Breast epithelium (tissue), 4 donors: ENCODE data around the gene ZNF205. TPM values are rescaled to one million over a fixed set of nuclear protein-coding genes. Genes with fewer than 3 reads are reported as not detected.

Experiments
- DNase-seq, 2 donors: peaks; one replicate each; pipeline ENCODE4 v3.0.0-alpha.2; 2019; ENCODE audit warnings: low spot score in 2 of 2
- H3K27ac ChIP-seq, 2 donors: fragments of 200-600 bp; sonication (generic) in 1 of 2; one replicate each; pipeline ENCODE4 v1.5.1; 2016 to 2019; ENCODE audit warnings: mild to moderate bottlenecking in 1 of 2
- H3K27me3 ChIP-seq, 2 donors: fragments of 200-600 bp; sonication (generic) in 1 of 2; one replicate each; pipeline versions ENCODE4 v1.5.1 to v1.6.0; 2017 to 2019; ENCODE audit warnings: control low read depth in 1 of 2, mild to moderate bottlenecking in 1 of 2
- H3K36me3 ChIP-seq: fragments of 200-600 bp; one replicate; pipeline ENCODE4 v1.5.1; 2019
- H3K4me1 ChIP-seq, 2 donors: fragments of 200-600 bp; sonication (generic); one replicate each; pipeline ENCODE4 v1.5.1; 2016 to 2019; ENCODE audit warnings: control low read depth in 1 of 2
- H3K4me3 ChIP-seq, 3 donors: fragments of 200-600 bp; sonication (generic); 1 replicate in 2 of 3; 2 replicates in 1 of 3; pipeline ENCODE4 v1.5.1; 2016 to 2019; ENCODE audit warnings: mild to moderate bottlenecking in 3 of 3, moderate library complexity in 2 of 3
- H3K9me3 ChIP-seq, 2 donors: fragments of 200-600 bp; sonication (generic) in 1 of 2; one replicate each; pipeline ENCODE4 v1.5.1; 2016 to 2019; ENCODE audit warnings: control low read depth in 1 of 2
- POLR2A ChIP-seq: fragments of 450-650 bp; IDR thresholded peaks from one replicate; pipeline ENCODE4 v1.6.1; 2016; ENCODE audit warnings: antibody characterized with exemption, mild to moderate bottlenecking, moderate library complexity
- POLR2AphosphoS5 ChIP-seq, 3 donors: sonication (generic); formaldehyde crosslinking; IDR thresholded peaks; one replicate each; pipeline ENCODE4 v1.6.1; 2017; ENCODE audit warnings: antibody characterized with exemption in 3 of 3
- intact Hi-C: fragments of 100-400 bp; cut with DNase I; formaldehyde crosslinking; loops from one replicate; pipeline ENCODE4 v1.15.1; 2023; ENCODE audit warnings: low total_unique reads
- total RNA-seq, 3 donors: library from RNA; depleted of rRNA; stranded (reverse); fragments of >200 nt; gene quantifications; one replicate each; pipeline ENCODE4 v1.1.0, GENCODE V29; 2016
- TF ChIP-seq, protein P1 (sequence below), 3 donors: fragments of 450-650 bp; IDR thresholded peaks; one replicate each; pipeline ENCODE4 v1.5.1; 2016 to 2017; ENCODE audit warnings: antibody characterized with exemption in 3 of 3, mild to moderate bottlenecking in 3 of 3, moderate library complexity in 3 of 3

The ZNF205 gene
- total RNA-seq, 3 donors from 2014 or later: 12.5 to 18.9 (median 13.4) TPM

DNA sequence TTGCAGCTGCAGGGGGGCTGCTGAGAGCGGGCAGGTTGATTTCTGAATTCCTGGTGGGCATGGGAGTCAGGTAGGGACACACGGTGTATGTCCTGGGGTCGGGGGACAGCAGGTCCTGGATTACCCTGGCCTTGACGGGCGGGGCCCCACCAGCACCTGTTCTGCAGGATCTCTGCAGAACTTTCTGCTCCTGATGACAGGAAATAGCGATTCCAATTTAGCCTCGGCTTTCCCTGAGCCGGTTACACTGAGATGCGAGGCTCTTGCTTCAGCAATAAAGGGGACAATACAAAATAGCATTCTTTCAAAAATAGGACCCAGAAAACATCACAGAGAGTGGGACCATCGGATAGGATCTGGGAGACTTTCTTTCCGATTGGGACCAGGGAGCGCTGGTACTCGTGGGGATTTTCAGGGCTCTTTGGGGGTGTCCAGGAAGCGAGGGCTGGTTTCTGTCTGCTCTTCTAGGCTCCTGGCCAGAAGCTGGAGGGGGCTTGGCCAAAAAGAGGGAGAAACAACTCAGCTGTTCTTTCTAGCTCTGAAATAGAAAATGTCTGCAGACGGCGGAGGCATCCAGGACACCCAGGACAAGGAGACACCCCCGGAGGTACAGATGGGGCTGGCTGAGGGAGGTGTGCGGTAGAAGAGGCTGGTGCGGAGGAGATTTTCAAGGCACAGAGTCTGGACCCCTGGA lies 642 bp downstream of the ZNF205 start:
- no peaks in the 10 kb centered on the region for H3K9me3 ChIP-seq
- peak overlapping the region; percentile 68 to 78 for H3K27ac ChIP-seq
- H3K4me3 ChIP-seq: peak overlapping the region; percentile 71 to 94 (median 81)
- DNase-seq: no peak
- no peak for TF ChIP-seq POLR2AphosphoS5 (IDR thresholded peaks at IDR 0.05)
- TF ChIP-seq, protein P1, sequence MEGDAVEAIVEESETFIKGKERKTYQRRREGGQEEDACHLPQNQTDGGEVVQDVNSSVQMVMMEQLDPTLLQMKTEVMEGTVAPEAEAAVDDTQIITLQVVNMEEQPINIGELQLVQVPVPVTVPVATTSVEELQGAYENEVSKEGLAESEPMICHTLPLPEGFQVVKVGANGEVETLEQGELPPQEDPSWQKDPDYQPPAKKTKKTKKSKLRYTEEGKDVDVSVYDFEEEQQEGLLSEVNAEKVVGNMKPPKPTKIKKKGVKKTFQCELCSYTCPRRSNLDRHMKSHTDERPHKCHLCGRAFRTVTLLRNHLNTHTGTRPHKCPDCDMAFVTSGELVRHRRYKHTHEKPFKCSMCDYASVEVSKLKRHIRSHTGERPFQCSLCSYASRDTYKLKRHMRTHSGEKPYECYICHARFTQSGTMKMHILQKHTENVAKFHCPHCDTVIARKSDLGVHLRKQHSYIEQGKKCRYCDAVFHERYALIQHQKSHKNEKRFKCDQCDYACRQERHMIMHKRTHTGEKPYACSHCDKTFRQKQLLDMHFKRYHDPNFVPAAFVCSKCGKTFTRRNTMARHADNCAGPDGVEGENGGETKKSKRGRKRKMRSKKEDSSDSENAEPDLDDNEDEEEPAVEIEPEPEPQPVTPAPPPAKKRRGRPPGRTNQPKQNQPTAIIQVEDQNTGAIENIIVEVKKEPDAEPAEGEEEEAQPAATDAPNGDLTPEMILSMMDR (IDR thresholded peaks at IDR 0.05): no peak
- no peak for TF ChIP-seq POLR2A
- H3K27me3 ChIP-seq: no peaks in the 10 kb centered on the region
- no peaks in the 10 kb centered on the region for H3K36me3 ChIP-seq
- intact Hi-C loops: no loop called here
- peaks cover 3 to 15% of the 10 kb centered on the region in 2 donors for H3K4me1 ChIP-seq

DNA sequence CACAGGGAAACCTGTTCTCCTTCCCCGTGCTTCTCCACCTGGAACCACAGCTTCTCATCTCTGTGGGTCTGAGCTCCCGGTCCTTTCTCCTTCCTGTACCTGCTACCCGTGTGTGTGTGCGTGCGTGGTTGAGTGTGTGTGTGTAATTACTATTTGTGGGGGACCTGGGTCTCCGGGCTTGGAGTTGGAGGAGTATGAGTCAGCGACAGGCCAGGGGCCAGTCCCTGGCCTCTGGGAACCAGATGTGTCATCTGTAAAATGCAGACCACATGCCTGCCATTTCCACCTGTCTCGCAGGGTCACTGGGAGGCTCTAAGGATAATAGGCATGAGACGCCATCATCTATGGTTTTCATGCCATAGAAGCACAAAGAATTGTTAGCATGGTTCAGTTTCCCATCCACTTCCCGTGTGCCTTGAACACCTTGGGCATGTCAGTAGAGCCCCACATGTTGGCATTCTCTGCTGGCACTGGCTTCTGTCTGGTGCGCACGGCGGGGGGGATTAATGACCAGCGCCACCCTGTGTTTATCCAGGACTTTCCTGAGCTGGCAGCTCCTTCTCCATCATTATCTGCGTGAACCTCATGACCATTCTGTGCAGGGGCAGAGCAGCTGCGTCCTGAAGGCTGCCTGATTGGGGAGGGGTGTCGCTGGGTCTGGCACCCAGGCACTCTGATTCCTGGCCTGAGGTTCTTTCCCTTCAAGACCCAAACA lies 1.5 kb downstream of the ZNF205 start:
- H3K9me3 ChIP-seq: no peaks in the 10 kb centered on the region
- H3K4me3 ChIP-seq: peak overlapping the region; percentile 71 to 94 (median 81)
- H3K36me3 ChIP-seq: no peaks in the 10 kb centered on the region
- TF ChIP-seq POLR2AphosphoS5 (IDR thresholded peaks at IDR 0.05) (no peak), POLR2A (no peak)
- TF ChIP-seq, protein P1 (IDR thresholded peaks at IDR 0.05): no peak
- DNase-seq: no peak
- H3K27ac ChIP-seq: no peak overlapping the region
- intact Hi-C loops: no loop called here
- H3K27me3 ChIP-seq: no peaks in the 10 kb centered on the region
- peaks cover 3 to 15% of the 10 kb centered on the region in 2 donors for H3K4me1 ChIP-seq

DNA sequence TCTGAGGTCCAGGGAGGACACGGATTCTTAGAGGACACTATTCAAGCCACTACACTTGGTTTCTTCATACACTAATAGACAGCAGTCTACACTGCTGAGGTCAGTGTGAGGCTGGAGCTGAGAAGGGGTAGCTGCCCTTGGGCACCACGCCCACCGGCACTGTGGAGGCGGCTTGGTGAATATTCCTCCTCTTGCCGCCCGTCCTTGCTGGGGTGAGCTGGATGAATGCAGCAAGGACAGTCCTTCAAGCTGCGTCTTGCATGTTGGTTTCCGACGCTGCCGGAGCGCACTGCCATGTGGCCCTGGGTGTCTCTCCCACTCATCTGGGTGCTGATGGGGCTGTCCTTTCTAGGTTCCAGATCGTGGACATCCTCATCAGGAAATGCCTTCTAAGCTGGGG lies 2.6 kb downstream of the ZNF205 start:
- intact Hi-C loops: no loop called here
- no peaks in the 10 kb centered on the region for H3K9me3 ChIP-seq
- no peak overlapping the region for H3K4me3 ChIP-seq
- no peaks in the 10 kb centered on the region for H3K36me3 ChIP-seq
- peaks cover 3 to 15% of the 10 kb centered on the region in 2 donors for H3K4me1 ChIP-seq
- DNase-seq: no peak
- H3K27me3 ChIP-seq: no peaks in the 10 kb centered on the region
- no peak for TF ChIP-seq POLR2AphosphoS5 (IDR thresholded peaks at IDR 0.05)
- TF ChIP-seq, protein P1 (IDR thresholded peaks at IDR 0.05): no peak
- no peak overlapping the region for H3K27ac ChIP-seq

DNA sequence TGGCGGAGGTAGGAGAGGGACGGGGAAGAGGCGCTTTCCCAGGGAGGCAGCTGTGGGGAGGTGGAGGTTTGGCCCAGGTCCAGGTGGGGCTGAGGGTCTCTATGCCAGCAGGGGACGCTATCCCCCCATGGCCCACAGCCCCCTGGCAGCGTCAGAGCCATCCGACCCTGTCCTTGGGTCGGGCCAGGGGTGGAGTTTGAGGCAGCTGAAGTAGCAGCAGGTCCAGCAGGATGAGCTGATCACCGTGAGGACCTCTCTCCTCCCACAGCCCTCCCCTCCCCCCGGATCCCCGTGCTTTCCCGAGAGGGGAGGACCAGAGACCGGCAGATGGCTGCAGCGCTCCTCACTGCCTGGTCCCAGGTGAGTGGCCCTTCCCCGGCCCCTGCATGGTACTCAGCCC lies 3.2 kb downstream of the ZNF205 start:
- intact Hi-C loops: no loop called here
- TF ChIP-seq, protein P1 (IDR thresholded peaks at IDR 0.05): no peak
- TF ChIP-seq POLR2A (no peak), POLR2AphosphoS5 (IDR thresholded peaks at IDR 0.05) (no peak)
- DNase-seq: no peak
- Histone ChIP-seq H3K9me3 (no peaks in the 10 kb centered on the region), H3K27me3 (no peaks in the 10 kb centered on the region), H3K27ac (no peak overlapping the region), H3K4me3 (no peak overlapping the region), H3K4me1 (peaks cover 3 to 15% of the 10 kb centered on the region in 2 donors), H3K36me3 (no peaks in the 10 kb centered on the region)

DNA sequence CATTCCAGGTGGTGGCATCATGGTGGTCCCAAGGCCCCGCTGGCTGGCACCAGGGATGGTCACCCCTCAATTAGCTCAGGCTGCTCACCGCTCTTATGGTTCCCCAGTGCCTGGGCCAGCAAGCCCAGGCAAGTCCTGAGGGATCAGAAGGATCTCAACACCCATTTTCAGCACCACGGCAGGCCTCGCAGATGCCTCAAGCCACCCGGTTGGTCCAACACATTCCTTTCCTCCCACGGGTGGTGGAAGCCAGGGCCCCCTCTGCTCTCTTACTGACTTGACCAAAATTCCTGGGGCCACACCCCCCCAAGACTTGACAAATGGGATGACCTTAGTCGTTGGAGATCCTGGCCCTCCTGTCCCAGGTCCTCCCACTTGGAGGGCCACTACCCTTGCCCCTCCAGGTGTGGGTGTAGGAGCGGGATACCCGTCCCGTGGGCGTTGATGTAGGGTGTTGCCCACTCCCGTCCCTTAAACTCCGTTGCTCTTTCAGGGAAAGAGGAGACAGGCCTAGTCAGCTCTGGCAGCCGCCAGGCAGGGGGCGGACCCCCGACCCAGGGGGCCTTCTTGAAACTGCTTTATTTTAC lies 5.9 kb downstream of the ZNF205 start:
- Histone ChIP-seq H3K27ac (no peak overlapping the region), H3K4me1 (peaks cover 0 to 9% of the 10 kb centered on the region in 2 donors), H3K4me3 (no peak overlapping the region), H3K27me3 (no peaks in the 10 kb centered on the region), H3K36me3 (no peaks in the 10 kb centered on the region), H3K9me3 (no peaks in the 10 kb centered on the region)
- no peak for TF ChIP-seq POLR2AphosphoS5 (IDR thresholded peaks at IDR 0.05)
- TF ChIP-seq, protein P1 (IDR thresholded peaks at IDR 0.05): no peak
- TF ChIP-seq POLR2A: no peak
- DNase-seq: peak in 1 of 2 donors; percentile 52
- intact Hi-C loops: no loop called here
